Calu3 (cell line): ENCODE results near the gene TMEM108. TPM values are rescaled to one million over a fixed set of nuclear protein-coding genes. Genes with fewer than 3 reads are reported as not detected.

Experiments
- BruUV-seq: library from RNA; stranded (reverse); fragments of 400-500 nt; replicated peaks from 2 replicates; lab custom pipeline; 2021; lab: Mats Ljungman, UMichigan
- CTCF ChIA-PET: fragments of 300-600 bp; sonication (Branson Sonifier 250); formaldehyde crosslinking; loops from one replicate; lab custom pipeline; 2022; ENCODE audit warnings: antibody characterized with exemption; lab: Charles Lee
- DNase-seq: peaks from one replicate; pipeline ENCODE4 v3.0.0; 2022
- H3K27ac Mint-ChIP-seq: one replicate; pipeline ENCODE4 v1.8.0; 2022; ENCODE audit warnings: mixed read lengths; ENCODE audit not compliant: unreplicated experiment
- H3K27me3 Mint-ChIP-seq: one replicate; pipeline ENCODE4 v1.8.0; 2022; ENCODE audit warnings: mixed read lengths; ENCODE audit not compliant: unreplicated experiment
- H3K36me3 Mint-ChIP-seq: one replicate; pipeline ENCODE4 v1.8.0; 2022; ENCODE audit warnings: mild to moderate bottlenecking, moderate library complexity, mixed read lengths; ENCODE audit not compliant: insufficient read depth, unreplicated experiment
- H3K4me1 Mint-ChIP-seq: one replicate; pipeline ENCODE4 v1.8.0; 2022; ENCODE audit warnings: mild to moderate bottlenecking, low read depth, mixed read lengths; ENCODE audit not compliant: unreplicated experiment
- H3K4me3 Mint-ChIP-seq: one replicate; pipeline ENCODE4 v1.8.0; 2022; ENCODE audit warnings: mild to moderate bottlenecking, low read depth, moderate library complexity, mixed read lengths; ENCODE audit not compliant: unreplicated experiment
- H3K9me3 Mint-ChIP-seq: one replicate; pipeline ENCODE4 v1.8.0; 2022; ENCODE audit warnings: low read depth, mixed read lengths; ENCODE audit not compliant: unreplicated experiment
- intact Hi-C: fragments of 100-400 bp; cut with micrococcal nuclease; formaldehyde crosslinking; loops from one replicate; pipeline ENCODE4 v1.10.0; 2022; ENCODE audit not compliant: unreplicated experiment
- total RNA-seq: library from RNA; stranded (reverse); gene quantifications from 2 replicates; pipeline ENCODE4 v1.2.3, GENCODE V29; 2022
- TF ChIP-seq, protein P1 (sequence below): fragments of 200-600 bp; IDR thresholded peaks from one replicate; pipeline ENCODE4 v1.8.0; 2022; ENCODE audit warnings: antibody characterized with exemption; ENCODE audit not compliant: unreplicated experiment

Gene TMEM108
- total RNA-seq, 1 experiment from 2014 or later: not detected

DNA sequence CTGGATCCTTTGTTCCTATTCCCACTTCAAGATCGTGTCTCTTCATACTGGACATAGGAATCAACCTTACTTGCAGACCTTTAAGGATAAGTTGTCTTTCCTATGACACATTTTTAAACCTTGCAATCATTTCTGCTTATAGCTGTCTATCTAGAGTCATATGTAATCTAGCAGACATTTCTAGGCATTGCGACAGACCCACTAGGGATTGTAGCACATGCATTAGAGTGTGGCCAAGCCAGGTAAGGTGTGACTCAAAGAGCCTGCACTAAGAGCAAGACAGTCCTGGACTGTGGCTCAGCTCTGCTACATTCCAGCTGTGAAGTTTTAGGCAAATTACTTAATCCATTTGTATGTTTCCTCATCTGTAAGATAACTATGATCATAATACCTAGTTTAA is 322.8 kb downstream of the TMEM108 start:
- CTCF ChIA-PET: interaction anchor here (0.8 to 1.5 kb wide), 2 partner anchors 10 to 31 kb away, joined by 3 to 9 read pairs; no protein-coding TSS in a partner anchor
- Mint-ChIP-seq H3K4me1 (no peaks in the 10 kb centered on the region), H3K9me3 (peaks cover 6% of the 10 kb centered on the region), H3K4me3 (no peak overlapping the region), H3K27ac (no peak overlapping the region), H3K27me3 (peaks cover 97% of the 10 kb centered on the region), H3K36me3 (no peaks in the 10 kb centered on the region)
- intact Hi-C loops: no loop called here
- TF ChIP-seq, protein P1, sequence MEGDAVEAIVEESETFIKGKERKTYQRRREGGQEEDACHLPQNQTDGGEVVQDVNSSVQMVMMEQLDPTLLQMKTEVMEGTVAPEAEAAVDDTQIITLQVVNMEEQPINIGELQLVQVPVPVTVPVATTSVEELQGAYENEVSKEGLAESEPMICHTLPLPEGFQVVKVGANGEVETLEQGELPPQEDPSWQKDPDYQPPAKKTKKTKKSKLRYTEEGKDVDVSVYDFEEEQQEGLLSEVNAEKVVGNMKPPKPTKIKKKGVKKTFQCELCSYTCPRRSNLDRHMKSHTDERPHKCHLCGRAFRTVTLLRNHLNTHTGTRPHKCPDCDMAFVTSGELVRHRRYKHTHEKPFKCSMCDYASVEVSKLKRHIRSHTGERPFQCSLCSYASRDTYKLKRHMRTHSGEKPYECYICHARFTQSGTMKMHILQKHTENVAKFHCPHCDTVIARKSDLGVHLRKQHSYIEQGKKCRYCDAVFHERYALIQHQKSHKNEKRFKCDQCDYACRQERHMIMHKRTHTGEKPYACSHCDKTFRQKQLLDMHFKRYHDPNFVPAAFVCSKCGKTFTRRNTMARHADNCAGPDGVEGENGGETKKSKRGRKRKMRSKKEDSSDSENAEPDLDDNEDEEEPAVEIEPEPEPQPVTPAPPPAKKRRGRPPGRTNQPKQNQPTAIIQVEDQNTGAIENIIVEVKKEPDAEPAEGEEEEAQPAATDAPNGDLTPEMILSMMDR: no peak
- DNase-seq: no peak
- no TSS peak for BruUV-seq

DNA sequence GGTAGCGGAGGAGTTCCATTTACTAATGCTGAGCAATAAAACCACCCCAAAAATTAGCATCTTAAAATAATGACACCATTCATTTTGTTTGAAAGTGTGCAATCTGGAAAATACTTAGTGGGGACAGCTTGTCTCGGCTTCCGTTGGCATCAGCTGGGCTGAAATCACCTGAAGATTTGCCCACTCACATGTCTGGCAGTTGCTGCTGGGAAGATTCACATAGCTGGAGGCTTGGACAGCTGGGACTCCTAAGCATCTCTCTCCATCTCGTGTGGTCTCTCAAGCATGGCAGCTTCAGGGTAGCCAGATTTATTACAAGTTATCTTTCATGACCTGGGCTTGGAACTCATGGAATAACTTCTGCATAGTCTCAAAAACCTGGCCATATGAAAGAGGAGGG is 323.2 kb downstream of the TMEM108 start:
- peaks cover 97% of the 10 kb centered on the region for H3K27me3 Mint-ChIP-seq
- CTCF ChIA-PET: interaction anchor here (0.8 to 1.5 kb wide), 2 partner anchors 9 to 31 kb away, joined by 3 to 9 read pairs; no protein-coding TSS in a partner anchor
- no peak for DNase-seq
- no peak overlapping the region for H3K27ac Mint-ChIP-seq
- BruUV-seq: no TSS peak
- H3K9me3 Mint-ChIP-seq: peaks cover 2% of the 10 kb centered on the region
- intact Hi-C loops: no loop called here
- no peaks in the 10 kb centered on the region for H3K4me1 Mint-ChIP-seq
- H3K36me3 Mint-ChIP-seq: no peaks in the 10 kb centered on the region
- no peak overlapping the region for H3K4me3 Mint-ChIP-seq
- TF ChIP-seq, protein P1: no peak

DNA sequence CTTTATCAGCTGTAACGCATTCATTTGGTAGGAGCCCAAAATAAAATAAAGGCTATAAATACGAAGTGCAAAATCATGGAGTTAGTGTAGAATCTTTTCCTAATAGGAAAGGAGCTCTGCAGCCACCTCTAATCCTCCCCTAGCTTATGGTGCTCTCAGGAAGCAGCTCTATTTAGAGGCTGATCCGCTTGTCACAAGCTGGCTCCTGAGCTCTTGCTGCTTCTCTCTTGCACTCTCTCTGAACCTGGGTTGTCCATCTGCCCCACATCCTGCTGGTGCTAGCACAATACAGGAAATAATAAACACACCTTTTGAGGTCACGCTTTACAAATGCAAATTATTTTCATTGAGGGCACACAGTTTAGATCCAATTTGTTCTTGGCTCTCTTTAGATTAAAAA is 324.3 kb downstream of the TMEM108 start:
- TF ChIP-seq, protein P1: no peak
- Mint-ChIP-seq H3K4me1 (no peaks in the 10 kb centered on the region), H3K9me3 (no peaks in the 10 kb centered on the region), H3K27me3 (peaks cover 97% of the 10 kb centered on the region), H3K4me3 (no peak overlapping the region), H3K36me3 (no peaks in the 10 kb centered on the region), H3K27ac (no peak overlapping the region)
- CTCF ChIA-PET: interaction anchor here (1.5 kb wide), 1 partner anchor 8 kb away, joined by 9 read pairs; no protein-coding TSS in a partner anchor
- DNase-seq: no peak
- intact Hi-C loops: no loop called here
- no TSS peak for BruUV-seq

DNA sequence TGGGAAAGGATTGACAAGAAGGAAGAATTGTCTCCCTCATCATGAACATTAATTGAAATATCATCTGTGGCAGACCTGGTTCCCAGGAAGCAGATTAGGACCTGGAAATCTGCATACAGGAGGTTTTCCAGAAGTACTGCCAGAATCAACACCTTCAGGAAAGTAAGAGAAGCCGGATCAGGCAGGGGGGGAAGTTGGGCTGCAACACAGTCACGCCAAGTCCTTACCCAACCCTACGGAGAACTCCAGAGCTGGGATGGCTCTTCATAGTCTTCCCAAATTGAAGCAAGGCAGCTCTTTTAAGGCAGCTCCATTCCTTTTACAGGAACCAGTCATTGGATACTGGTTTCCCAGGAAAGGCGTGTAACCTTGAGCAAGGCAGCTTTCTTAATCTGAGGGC is 326.5 kb downstream of the TMEM108 start:
- CTCF ChIA-PET: interaction anchor here (0.7 to 1.2 kb wide), 2 partner anchors 19 to 323 kb away, joined by 3 read pairs; no protein-coding TSS in a partner anchor
- TF ChIP-seq, protein P1: no peak
- intact Hi-C loops: no loop called here
- Mint-ChIP-seq H3K27ac (no peak overlapping the region), H3K36me3 (no peaks in the 10 kb centered on the region), H3K4me1 (no peaks in the 10 kb centered on the region), H3K4me3 (no peak overlapping the region), H3K27me3 (peaks cover 98% of the 10 kb centered on the region), H3K9me3 (no peaks in the 10 kb centered on the region)
- DNase-seq: no peak
- BruUV-seq: no TSS peak
